Kidney capillary endothelial cell (primary cell): ENCODE results near the gene CCND2.

ENCODE experiments used
- DNase-seq: peaks from one replicate; pipeline ENCODE4 v3.0.0-alpha.2; 2018; ENCODE audit warnings: low spot score

The CCND2 gene

GRCh38 chr12:4289998-4290790, 16.6 kb downstream of the CCND2 start:
- no peak for DNase-seq

GRCh38 chr12:4292341-4293073, 18.9 kb downstream of the CCND2 start:
- DNase-seq, result no peak

- DNase-seq, result no peak
Observed at GRCh38 chr12:4293299-4293965, 19.9 kb downstream of the CCND2 start.

GRCh38 chr12:4293966-4294505, 20.5 kb downstream of the CCND2 start:
- DNase-seq, result no peak

GRCh38 chr12:4296751-4297150, 23.2 kb downstream of the CCND2 start:
- no peak for DNase-seq

GRCh38 chr12:4297617-4298016, 24.1 kb downstream of the CCND2 start:
- DNase-seq, result no peak

GRCh38 chr12:4300883-4301282, 27.3 kb downstream of the CCND2 start:
- no peak for DNase-seq

- no peak for DNase-seq
Observed at GRCh38 chr12:4301932-4302501, 28.5 kb downstream of the CCND2 start.

- no peak for DNase-seq
Observed at GRCh38 chr12:4302881-4303280, 29.3 kb downstream of the CCND2 start.

GRCh38 chr12:4303750-4304149, 30.2 kb downstream of the CCND2 start:
- no peak for DNase-seq

- DNase-seq, result peak; percentile 62
Observed at GRCh38 chr12:4307593-4308333, 34.2 kb downstream of the CCND2 start.

- DNase-seq, result no peak
Observed at GRCh38 chr12:4308334-4308950, 34.9 kb downstream of the CCND2 start.

GRCh38 chr12:4311776-4312175, 38.2 kb downstream of the CCND2 start:
- DNase-seq, result no peak

- no peak for DNase-seq
Observed at GRCh38 chr12:4312251-4312650, 38.7 kb downstream of the CCND2 start.

- DNase-seq, result no peak
Observed at GRCh38 chr12:4320497-4320852, 46.9 kb downstream of the CCND2 start.

GRCh38 chr12:4320853-4321701, 47.5 kb downstream of the CCND2 start, which contains the start of gene TIGAR:
Gene TIGAR, plus strand, starts transcription at chr12:4321213. Its CDS starts 59 bp downstream, at chr12:4321272.
- DNase-seq, result peak; percentile 90

GRCh38 chr12:4322726-4323125, 49.2 kb downstream of the CCND2 start:
- DNase-seq, result no peak
